CD4-positive, alpha-beta T cell treated with Interleukin-2 at 100 ng/mL for 4 hours (primary cell): ENCODE measurements around the gene AHCY.
"Not testable (repeated sequence)": the region's sequence is repeated elsewhere in the genome, so short reads cannot be mapped to it uniquely, and the experiment has no call there.

ENCODE experiments used
- DNase-seq: peaks from one replicate; pipeline ENCODE4 v3.0.0-alpha.2; 2020; ENCODE audit warnings: low spot score

The AHCY gene

GRCh38 chr20:34254979-34255378 is 48.2 kb downstream of the AHCY start:
- no peak for DNase-seq

DNA sequence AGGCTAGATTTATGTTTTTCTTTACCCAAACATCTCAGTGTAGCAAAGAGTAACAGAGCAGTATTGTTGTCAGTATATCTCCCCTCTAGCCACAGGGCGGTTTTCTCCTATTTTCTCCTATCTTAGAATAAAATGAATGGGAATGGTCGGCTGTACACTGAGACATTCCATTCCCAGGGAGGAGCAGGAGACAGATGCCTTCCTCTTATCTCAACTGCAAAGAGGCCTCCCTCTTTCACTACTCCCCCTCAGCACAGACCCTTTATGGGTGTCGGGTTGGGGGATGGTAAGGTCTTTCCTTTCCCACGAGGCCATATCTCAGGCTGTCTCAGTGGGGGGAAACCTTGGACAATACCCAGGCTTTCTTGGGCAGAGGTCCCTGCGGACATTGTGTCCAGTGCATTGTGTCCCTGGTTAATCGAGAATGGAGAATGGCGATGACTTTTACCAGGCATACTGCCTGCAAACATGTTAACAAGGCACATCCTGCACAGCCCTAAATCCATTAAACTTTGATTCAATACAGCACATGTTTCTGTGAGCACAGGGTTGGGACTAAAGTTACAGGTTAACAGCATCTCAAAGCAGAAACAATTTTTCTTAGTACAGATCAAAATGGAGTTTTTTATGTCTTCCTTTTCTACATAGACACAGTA is 50.6 kb downstream of the AHCY start:
- DNase-seq: not testable (repeated sequence)

DNA sequence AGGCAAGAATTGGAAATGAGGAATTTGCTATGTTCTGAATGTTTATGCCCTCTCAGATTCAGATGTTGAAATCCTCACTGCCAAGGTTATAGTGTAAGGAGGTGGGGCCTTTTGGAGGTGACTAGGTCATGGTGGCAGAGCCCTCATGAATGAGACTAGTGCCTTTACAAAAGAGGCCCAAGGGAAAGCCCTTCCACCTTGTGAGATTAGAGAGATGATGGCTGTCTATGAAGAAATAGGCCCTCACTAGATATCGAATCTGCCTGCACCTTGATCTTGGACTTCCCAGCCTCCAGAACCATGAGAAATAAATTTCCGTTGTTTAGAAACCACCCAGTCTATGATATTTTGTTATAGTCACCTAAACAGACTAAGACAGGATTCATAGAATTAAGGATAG is 51.5 kb downstream of the AHCY start:
- DNase-seq: no peak

GRCh38 chr20:34250005-34250404 is 53.1 kb downstream of the AHCY start:
- no peak for DNase-seq

DNA sequence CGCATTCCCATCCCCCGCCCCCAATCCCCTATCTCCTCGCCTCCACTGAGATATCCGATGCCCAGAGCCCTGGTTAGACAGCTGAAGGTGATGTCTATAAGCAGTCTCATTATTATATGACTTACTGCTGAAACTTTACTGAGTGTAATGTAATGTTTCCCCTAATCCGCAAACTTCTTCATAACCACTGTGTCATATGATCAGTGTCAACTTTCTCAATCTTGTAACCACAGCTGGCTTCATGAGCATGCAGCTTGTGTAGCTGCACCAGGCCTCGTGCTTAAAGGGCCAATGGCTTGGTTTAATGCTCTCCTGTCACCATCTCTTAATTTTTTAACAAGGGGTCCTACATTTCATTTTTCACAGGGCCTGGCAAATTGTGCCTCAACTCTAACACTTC is 53.9 kb downstream of the AHCY start:
- no peak for DNase-seq

DNA sequence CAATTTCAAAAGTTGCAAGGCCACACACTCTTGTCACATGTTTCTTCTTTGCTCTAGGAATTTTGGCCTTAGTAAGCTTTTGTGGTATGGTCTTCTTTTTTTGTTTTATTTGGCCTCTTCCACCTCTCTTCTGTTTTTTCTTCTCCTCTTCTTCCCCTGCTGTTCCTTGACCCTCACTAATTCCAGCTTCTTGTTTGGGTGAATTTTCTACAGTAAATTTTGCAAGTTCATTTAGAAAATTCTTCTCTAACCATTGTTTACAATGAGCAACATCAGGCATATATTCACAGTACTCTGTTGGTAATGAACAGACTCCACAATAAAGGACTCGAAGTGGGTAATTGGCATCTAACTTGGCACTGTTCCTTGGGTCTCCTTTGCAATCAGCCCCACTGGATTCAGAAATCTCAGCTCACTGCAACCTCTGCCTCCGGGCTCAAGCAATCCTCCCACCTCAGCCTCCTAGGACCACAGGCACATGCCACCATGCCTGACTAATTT is 57.0 kb downstream of the AHCY start:
- no peak for DNase-seq

GRCh38 chr20:34243377-34243776 is 59.8 kb downstream of the AHCY start:
- no peak for DNase-seq

GRCh38 chr20:34242879-34243278 is 60.3 kb downstream of the AHCY start:
- no peak for DNase-seq

DNA sequence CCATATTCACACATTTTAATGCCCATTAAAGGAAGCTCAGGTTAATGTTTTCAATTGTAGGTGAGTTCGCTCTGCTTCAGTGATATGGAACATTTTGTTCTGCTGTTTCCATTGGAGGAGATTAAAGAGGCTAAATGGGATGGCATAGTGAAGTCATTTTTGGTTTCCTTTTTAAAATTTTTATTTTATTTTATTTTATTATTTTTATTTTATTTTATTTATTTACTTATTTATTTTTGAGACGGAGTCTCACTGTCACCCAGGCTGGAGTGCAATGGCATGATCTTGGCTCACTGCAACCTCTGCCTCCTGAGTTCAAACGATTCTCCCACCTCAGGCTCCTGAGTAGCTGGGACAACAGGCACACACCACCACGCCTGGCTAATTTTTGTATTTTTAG is 61.1 kb downstream of the AHCY start:
- not testable (repeated sequence) for DNase-seq

DNA sequence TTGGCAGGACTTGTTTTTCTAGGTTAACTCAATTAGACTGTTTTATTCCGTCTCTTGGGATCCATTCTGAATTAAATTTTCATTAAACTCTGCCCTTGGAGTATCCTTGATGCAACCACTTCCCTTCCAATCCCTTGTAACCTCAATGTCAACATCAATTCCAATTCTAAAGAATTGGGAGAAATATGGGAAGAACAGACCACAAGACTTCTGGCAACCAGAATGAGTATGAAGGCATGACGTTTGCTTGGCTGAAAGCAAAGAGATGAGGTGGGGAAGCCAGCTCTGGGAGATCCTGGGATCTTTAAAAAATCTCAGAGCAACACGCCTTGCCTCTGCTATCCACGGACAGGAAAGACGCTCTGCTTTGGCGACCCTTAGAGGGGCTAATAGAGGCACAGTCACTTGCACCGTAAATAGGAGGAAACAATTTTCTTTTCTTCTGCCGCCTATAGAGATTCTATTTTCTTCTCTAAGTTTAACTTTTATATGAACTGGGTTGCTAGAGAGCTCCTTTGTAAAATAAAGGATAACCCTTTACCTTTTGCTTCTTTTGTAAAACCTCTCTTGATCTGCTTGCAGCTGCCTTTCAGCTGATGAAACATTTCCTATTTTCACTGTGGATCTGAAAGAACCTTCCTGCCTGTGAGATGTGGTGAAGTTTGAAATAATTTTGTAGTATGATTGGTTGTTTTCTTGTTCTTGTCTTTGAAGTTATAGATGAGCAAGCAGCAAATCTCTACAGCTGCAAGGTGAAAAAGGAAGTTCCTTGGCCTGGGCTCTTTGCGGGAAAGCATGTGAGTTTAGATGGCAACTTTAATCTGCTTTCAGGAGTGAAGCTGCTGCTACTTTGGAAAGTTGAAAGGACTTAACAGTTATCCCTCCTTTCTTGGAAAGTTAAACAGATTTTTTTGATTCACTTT is 62.2 kb downstream of the AHCY start, which contains the start of gene ASIP:
Gene ASIP (plus strand): TSS at position 731 of the 923 bp plus-strand sequence. CDS start 18,952 bp downstream, outside the sequence.
- no peak for DNase-seq

DNA sequence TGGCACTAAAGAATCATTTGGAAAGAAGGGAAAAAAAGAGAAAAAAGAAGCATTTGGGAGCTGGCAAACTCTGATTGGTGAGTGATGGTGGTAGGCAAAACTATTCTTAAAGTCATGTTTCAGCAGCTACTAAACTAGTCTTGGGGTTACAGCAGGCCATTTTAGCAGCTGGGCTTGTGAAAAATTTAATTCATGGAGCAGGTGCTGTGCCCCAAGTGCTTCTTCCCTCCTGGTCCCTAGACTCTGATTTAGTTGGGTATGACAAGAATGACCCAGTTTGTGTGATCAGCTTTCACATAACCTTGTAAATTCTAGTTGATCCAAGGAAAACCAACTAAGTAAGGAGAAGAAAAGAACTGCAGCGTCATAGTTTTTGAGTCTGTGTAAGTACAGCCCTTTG is 63.0 kb downstream of the AHCY start:
- DNase-seq: no peak

- no peak for DNase-seq
These were observed 65.2 kb downstream of the AHCY start for GRCh38 chr20:34237942-34238341.

GRCh38 chr20:34235875-34236274 is 67.3 kb downstream of the AHCY start:
- no peak for DNase-seq

GRCh38 chr20:34233687-34234086 is 69.5 kb downstream of the AHCY start:
- DNase-seq: no peak

DNA sequence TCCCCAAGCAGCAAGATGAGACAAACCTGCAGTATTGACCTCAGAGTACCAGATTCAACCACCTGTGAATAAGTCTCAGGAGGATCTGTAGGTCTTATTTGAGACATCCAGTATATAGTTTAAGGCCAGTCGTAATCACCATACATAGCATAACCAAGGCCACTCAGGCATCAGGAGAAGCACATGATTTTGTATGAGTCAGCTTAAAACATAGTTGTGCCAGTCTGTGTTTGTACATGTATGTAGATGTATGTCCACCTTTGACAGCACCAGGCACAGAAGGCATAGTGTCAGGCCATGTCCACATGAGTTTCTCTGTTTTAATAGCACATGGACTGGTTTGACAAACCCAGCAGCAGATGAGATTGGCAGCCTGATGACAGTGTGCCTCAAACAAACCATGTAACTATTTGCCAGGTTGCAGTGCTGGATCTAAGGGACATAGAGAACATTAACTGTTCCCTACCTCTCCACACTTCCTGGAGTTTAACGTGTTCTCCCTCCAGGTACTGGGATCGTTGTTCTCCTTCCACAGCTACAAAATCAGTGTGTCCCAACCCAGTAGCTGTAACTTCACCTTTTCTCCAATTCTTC is 70.6 kb downstream of the AHCY start:
- DNase-seq: no peak

- no peak for DNase-seq
These were observed 71.5 kb downstream of the AHCY start for GRCh38 chr20:34231634-34232033.
